ENCODE data around the gene SNTG2.

Gene SNTG2

GRCh38 chr2:1249897-1250687 is 299.4 kb downstream of the SNTG2 start:
- DNase-seq: no peak

GRCh38 chr2:1251520-1251919 is 300.9 kb downstream of the SNTG2 start:
- no peak for DNase-seq

GRCh38 chr2:1253629-1254028 is 303.0 kb downstream of the SNTG2 start:
- no peak for DNase-seq

- DNase-seq: no peak
These were observed 304.2 kb downstream of the SNTG2 start for GRCh38 chr2:1254662-1255343.

- no peak for DNase-seq
These were observed 306.1 kb downstream of the SNTG2 start for GRCh38 chr2:1256632-1257324.

- DNase-seq: no peak
These were observed 306.7 kb downstream of the SNTG2 start for GRCh38 chr2:1257334-1257733.

- DNase-seq: no peak
These were observed 309.1 kb downstream of the SNTG2 start for GRCh38 chr2:1259746-1260145.

- no peak for DNase-seq
These were observed 312.0 kb downstream of the SNTG2 start for GRCh38 chr2:1262609-1263008.

GRCh38 chr2:1265454-1265853 is 314.8 kb downstream of the SNTG2 start:
- no peak for DNase-seq

GRCh38 chr2:1266351-1266750 is 315.7 kb downstream of the SNTG2 start:
- no peak for DNase-seq

- no peak for DNase-seq
These were observed 317.4 kb downstream of the SNTG2 start for GRCh38 chr2:1268034-1268433.

GRCh38 chr2:1269812-1270211 is 319.2 kb downstream of the SNTG2 start:
- no peak for DNase-seq

GRCh38 chr2:1272835-1273234 is 322.2 kb downstream of the SNTG2 start:
- no peak for DNase-seq

GRCh38 chr2:1277634-1278033 is 327.0 kb downstream of the SNTG2 start:
- no peak for DNase-seq

- DNase-seq: no peak
These were observed 327.5 kb downstream of the SNTG2 start for GRCh38 chr2:1278125-1278524.

- no peak for DNase-seq
These were observed 328.2 kb downstream of the SNTG2 start for GRCh38 chr2:1278861-1279260.

GRCh38 chr2:1282552-1282951 is 331.9 kb downstream of the SNTG2 start:
- no peak for DNase-seq

GRCh38 chr2:1283020-1283801 is 332.6 kb downstream of the SNTG2 start:
- DNase-seq: no peak

GRCh38 chr2:1283871-1284270 is 333.2 kb downstream of the SNTG2 start:
- no peak for DNase-seq

GRCh38 chr2:1286929-1287328 is 336.3 kb downstream of the SNTG2 start:
- DNase-seq: no peak

GRCh38 chr2:1287427-1287826 is 336.8 kb downstream of the SNTG2 start:
- DNase-seq: no peak

- no peak for DNase-seq
These were observed 344.3 kb downstream of the SNTG2 start for GRCh38 chr2:1294900-1295299.

GRCh38 chr2:1295740-1296139 is 345.1 kb downstream of the SNTG2 start:
- no peak for DNase-seq

Data from NCI-H1694 treated with DMSO at 0.1 percent for 48 hours (cell line).